OCI-LY1 (cell line): ENCODE results near the gene HECTD2.
"Not testable (repeated sequence)": the region's sequence is repeated elsewhere in the genome, so short reads cannot be mapped to it uniquely, and the experiment has no call there.

Experiments
- H2AFZ ChIP-seq: fragments of 200-600 bp; sonication (generic), shearing (Covaris generic); 2 replicates; pipeline ENCODE4 v1.6.0; 2014; ENCODE audit warnings: antibody characterized with exemption, mild to moderate bottlenecking, low read length
- H3F3A ChIP-seq: fragments of 200-600 bp; sonication (generic), shearing (Covaris generic); 2 replicates; pipeline ENCODE4 v1.6.0; 2014; ENCODE audit warnings: mild to moderate bottlenecking, antibody characterized with exemption, low read length, moderate library complexity; ENCODE audit not compliant: insufficient read depth
- H3K27ac ChIP-seq: fragments of 200-600 bp; sonication (generic); 2 replicates; pipeline ENCODE4 v1.5.1; 2014; ENCODE audit warnings: low read length, mixed run types, mild to moderate bottlenecking, low read depth; ENCODE audit not compliant: poor library complexity, severe bottlenecking
- H3K27me3 ChIP-seq: fragments of 200-600 bp; sonication (generic); 2 replicates; pipeline ENCODE4 v1.6.0; 2014; ENCODE audit warnings: antibody characterized with exemption, mild to moderate bottlenecking, low read length, moderate library complexity; ENCODE audit not compliant: insufficient read depth
- H3K36me3 ChIP-seq: fragments of 200-600 bp; sonication (generic); 2 replicates; pipeline ENCODE4 v1.6.1; 2014; ENCODE audit warnings: mild to moderate bottlenecking, antibody characterized with exemption, low read length, moderate library complexity, mixed read lengths; ENCODE audit not compliant: insufficient read depth
- H3K4me1 ChIP-seq: fragments of 200-600 bp; sonication (generic); 2 replicates; pipeline ENCODE4 v1.5.1; 2014; ENCODE audit warnings: mild to moderate bottlenecking, low read length, moderate library complexity; ENCODE audit not compliant: insufficient read depth, severe bottlenecking
- H3K4me2 ChIP-seq: fragments of 200-600 bp; sonication (generic), shearing (Covaris generic); 2 replicates; pipeline ENCODE4 v1.6.1; 2014; ENCODE audit warnings: low read length
- H3K4me3 ChIP-seq: fragments of 200-600 bp; sonication (generic); 2 replicates; pipeline ENCODE4 v1.5.1; 2014; ENCODE audit warnings: low read length, low read depth, mild to moderate bottlenecking, mixed read lengths; ENCODE audit not compliant: poor library complexity, severe bottlenecking
- H3K79me2 ChIP-seq: fragments of 200-600 bp; shearing (Covaris generic); 2 replicates; pipeline ENCODE4 v1.6.1; 2016; ENCODE audit warnings: mixed run types, low read length, mixed read lengths; ENCODE audit not compliant: insufficient read depth
- H3K9ac ChIP-seq: fragments of 200-600 bp; sonication (generic), shearing (Covaris generic); 2 replicates; pipeline ENCODE4 v1.6.1; 2014; ENCODE audit warnings: mild to moderate bottlenecking, low read length, mixed read lengths
- H3K9me2 ChIP-seq: fragments of 200-600 bp; sonication (generic), shearing (Covaris generic); 2 replicates; pipeline ENCODE4 v1.6.1; 2014; ENCODE audit warnings: low read depth, mild to moderate bottlenecking, low read length, mixed read lengths
- H3K9me3 ChIP-seq: fragments of 200-600 bp; shearing (Covaris generic); 2 replicates; pipeline ENCODE4 v1.6.1; 2014; ENCODE audit warnings: low read length, mixed read lengths
- H4K20me1 ChIP-seq: fragments of 200-600 bp; sonication (generic), shearing (Covaris generic); 2 replicates; pipeline ENCODE4 v1.6.0; 2016; ENCODE audit warnings: mild to moderate bottlenecking, low read length; ENCODE audit not compliant: insufficient read depth
- CTCF ChIP-seq: fragments of 200-600 bp; sonication (generic), shearing (Covaris generic); IDR thresholded peaks from 2 replicates; pipeline ENCODE4 v1.5.1; 2017; ENCODE audit warnings: mild to moderate bottlenecking, antibody characterized with exemption, low read length, moderate library complexity, mixed read lengths
- EZH2 ChIP-seq: fragments of 200-600 bp; sonication (generic), shearing (Covaris generic); IDR thresholded peaks from 2 replicates; pipeline ENCODE4 v1.8.0; 2017; ENCODE audit warnings: borderline replicate concordance, mixed run types, mild to moderate bottlenecking, antibody characterized with exemption, low read length, moderate library complexity, mixed read lengths

HECTD2 gene

GRCh38 chr10:91453535-91453934 lies 43.4 kb downstream of the HECTD2 start:
- no peak overlapping the region for H3K9ac ChIP-seq
- H3F3A ChIP-seq, result no peaks in the 10 kb centered on the region
- H2AFZ ChIP-seq, result no peak overlapping the region
- H3K9me3 ChIP-seq, result no peaks in the 10 kb centered on the region
- no peaks in the 10 kb centered on the region for H3K4me1 ChIP-seq
- TF ChIP-seq CTCF (no peak), EZH2 (no peak)
- H3K79me2 ChIP-seq, result no peaks in the 10 kb centered on the region
- no peak overlapping the region for H3K4me3 ChIP-seq
- no peaks in the 10 kb centered on the region for H3K9me2 ChIP-seq
- H3K4me2 ChIP-seq, result no peak overlapping the region
- no peaks in the 10 kb centered on the region for H3K36me3 ChIP-seq
- no peak overlapping the region for H3K27ac ChIP-seq
- no peaks in the 10 kb centered on the region for H4K20me1 ChIP-seq
- no peaks in the 10 kb centered on the region for H3K27me3 ChIP-seq

- H2AFZ ChIP-seq, H3K9me2 ChIP-seq, H3K36me3 ChIP-seq, H3K9ac ChIP-seq, H3K79me2 ChIP-seq, H3K9me3 ChIP-seq, H3F3A ChIP-seq, H4K20me1 ChIP-seq, H3K4me1 ChIP-seq, H3K27me3 ChIP-seq, H3K4me3 ChIP-seq, H3K4me2 ChIP-seq, H3K27ac ChIP-seq: not testable (repeated sequence)
These were observed 45.0 kb downstream of the HECTD2 start for GRCh38 chr10:91455135-91455534.

GRCh38 chr10:91460681-91461080 lies 50.5 kb downstream of the HECTD2 start:
- H3K9ac ChIP-seq, result no peak overlapping the region
- H3K4me2 ChIP-seq, result no peak overlapping the region
- H3K9me3 ChIP-seq, result no peaks in the 10 kb centered on the region
- H3K79me2 ChIP-seq, result no peaks in the 10 kb centered on the region
- TF ChIP-seq EZH2 (no peak), CTCF (no peak)
- H4K20me1 ChIP-seq, result no peaks in the 10 kb centered on the region
- H3K36me3 ChIP-seq, result no peaks in the 10 kb centered on the region
- H3K27ac ChIP-seq, result no peak overlapping the region
- no peaks in the 10 kb centered on the region for H3K4me1 ChIP-seq
- no peak overlapping the region for H3K4me3 ChIP-seq
- H3F3A ChIP-seq, result no peaks in the 10 kb centered on the region
- H3K9me2 ChIP-seq, result no peaks in the 10 kb centered on the region
- H3K27me3 ChIP-seq, result no peaks in the 10 kb centered on the region
- no peak overlapping the region for H2AFZ ChIP-seq

GRCh38 chr10:91462423-91462822 lies 52.3 kb downstream of the HECTD2 start:
- Histone ChIP-seq H3K36me3 (no peaks in the 10 kb centered on the region), H3K4me1 (no peaks in the 10 kb centered on the region), H4K20me1 (no peaks in the 10 kb centered on the region), H3K4me3 (no peak overlapping the region), H3K9me2 (no peaks in the 10 kb centered on the region), H3K4me2 (no peak overlapping the region), H3K9me3 (no peaks in the 10 kb centered on the region), H3K27me3 (no peaks in the 10 kb centered on the region), H3K79me2 (no peaks in the 10 kb centered on the region), H2AFZ (no peak overlapping the region), H3K27ac (no peak overlapping the region), H3K9ac (no peak overlapping the region), H3F3A (no peaks in the 10 kb centered on the region)
- TF ChIP-seq EZH2 (no peak), CTCF (no peak)
